Amniotic epithelial cell (primary cell): Measurements from ENCODE around the gene COX8A.
A peak's percentile ranks its signal among the peaks of the same experiment; 100 is the strongest.
"Not testable (repeated sequence)": the region's sequence is repeated elsewhere in the genome, so short reads cannot be mapped to it uniquely, and the experiment has no call there.

Experiments
- DNase-seq: peaks from one replicate; pipeline ENCODE4 v3.0.0-alpha.2; 2010; ENCODE audit warnings: low read depth

COX8A gene

GRCh38 chr11:63970902-63971301, 3.5 kb upstream of the COX8A start:
- DNase-seq: no peak

- DNase-seq: not testable (repeated sequence)
These were observed 535 bp upstream of the COX8A start for GRCh38 chr11:63973912-63974258.

DNA sequence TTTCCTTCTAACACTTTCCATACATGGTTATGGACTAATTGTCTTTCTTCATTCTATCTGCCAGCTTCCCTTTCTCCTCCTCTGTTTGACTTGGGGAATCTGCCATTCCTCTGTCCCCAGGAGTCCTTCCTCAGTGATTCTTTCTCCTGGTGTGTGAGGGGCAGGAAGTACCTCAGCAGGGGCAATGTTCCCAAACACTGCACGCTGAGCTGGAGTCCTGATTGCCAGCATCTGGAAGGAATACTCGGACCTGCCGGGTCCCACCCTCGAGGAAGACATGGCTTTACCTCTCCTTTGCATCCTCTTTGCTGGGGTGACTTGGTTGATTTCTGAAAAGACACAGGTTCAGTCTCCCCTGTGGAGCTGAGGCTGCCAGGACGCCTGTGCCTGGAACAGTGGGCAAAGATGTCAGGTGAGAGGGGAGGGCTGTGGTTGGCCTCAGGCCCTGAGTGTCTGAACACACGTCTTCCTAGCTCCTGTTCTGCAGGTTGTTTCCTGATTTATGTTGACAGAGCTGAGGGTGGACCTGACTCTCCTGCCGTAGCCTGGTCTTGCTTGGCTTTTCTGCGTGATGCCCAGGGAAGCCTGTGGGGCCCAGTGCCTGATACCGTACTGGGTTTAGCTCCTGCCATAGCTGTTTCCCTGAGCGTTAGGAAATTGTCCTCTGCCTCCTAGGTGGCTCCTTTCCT, 4.3 kb downstream of the COX8A start:
- DNase-seq: no peak

GRCh38 chr11:63979426-63979825, 5.0 kb downstream of the COX8A start:
- DNase-seq: no peak

GRCh38 chr11:63985812-63986155, 11.4 kb downstream of the COX8A start:
- no peak for DNase-seq

- peak; percentile 84 for DNase-seq
These were observed 11.9 kb downstream of the COX8A start, which contains the start of gene OTUB1 for GRCh38 chr11:63986156-63986931. Gene OTUB1, plus strand, starts transcription at chr11:63986438. Its CDS starts 19 bp downstream, at chr11:63986457.

DNA sequence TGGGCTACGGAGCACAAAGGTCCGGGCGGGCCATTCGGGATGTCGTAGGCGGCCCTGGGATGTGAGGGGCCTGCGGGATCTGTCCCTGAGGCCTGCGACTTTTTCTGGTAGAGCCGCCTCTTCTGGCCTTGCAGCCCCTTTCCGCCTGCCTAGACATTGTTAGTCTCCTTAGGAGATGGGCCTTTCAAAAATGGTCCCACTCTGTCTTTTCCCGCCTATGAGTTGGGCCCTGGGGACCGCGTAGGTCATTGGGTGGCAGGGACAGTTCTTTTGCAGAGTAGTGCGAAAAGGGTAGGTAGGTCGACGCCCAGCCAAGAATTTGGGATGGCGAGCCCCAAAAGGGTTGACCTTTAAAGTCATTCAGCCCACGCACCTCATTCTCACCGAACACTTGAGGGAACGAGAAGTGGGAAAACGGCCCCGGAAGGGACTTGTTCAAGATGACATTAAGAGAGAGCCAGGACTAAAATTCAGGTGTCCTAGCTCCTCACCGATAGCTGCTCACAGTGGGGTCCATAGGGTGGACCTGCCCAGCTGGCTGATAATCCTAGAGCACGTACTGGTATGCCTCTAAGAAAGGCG, 12.6 kb downstream of the COX8A start:
- DNase-seq: no peak

GRCh38 chr11:63991558-63991957, 17.1 kb downstream of the COX8A start:
- no peak for DNase-seq

GRCh38 chr11:63993100-63993499, 18.7 kb downstream of the COX8A start:
- no peak for DNase-seq

GRCh38 chr11:63993993-63994392, 19.6 kb downstream of the COX8A start:
- no peak for DNase-seq

GRCh38 chr11:63996512-63996911, 22.1 kb downstream of the COX8A start:
- DNase-seq: no peak

GRCh38 chr11:63997104-63997700, 22.8 kb downstream of the COX8A start:
- no peak for DNase-seq

DNA sequence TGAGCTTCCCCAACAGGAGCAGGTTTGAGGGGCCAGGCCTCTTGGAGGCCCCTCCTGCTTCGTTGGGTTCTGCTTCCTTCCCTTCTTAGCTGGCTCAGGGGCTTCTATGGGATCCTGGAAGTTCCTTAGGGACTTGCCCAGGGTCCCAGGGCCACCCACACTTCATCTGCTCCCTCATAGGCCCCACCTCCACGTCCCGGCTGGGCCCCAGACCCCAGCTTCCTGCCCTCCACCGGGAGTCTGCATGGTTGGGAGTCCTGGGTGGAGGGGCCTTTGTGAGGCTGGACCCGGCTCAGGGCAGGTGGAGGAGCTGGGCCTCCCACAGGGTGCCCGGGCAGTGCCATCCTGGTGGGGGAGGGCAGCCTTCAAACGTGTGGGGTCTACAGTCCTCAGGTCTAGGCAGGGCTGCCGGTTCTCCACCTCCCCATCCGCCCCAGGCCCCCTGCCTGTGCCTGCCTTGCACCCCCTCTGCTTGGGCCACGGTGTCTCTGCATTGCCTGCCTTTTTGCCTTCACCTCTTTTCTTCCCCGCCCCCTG, 23.4 kb downstream of the COX8A start:
- no peak for DNase-seq

- no peak for DNase-seq
These were observed 24.3 kb downstream of the COX8A start for GRCh38 chr11:63998558-63999348.

DNA sequence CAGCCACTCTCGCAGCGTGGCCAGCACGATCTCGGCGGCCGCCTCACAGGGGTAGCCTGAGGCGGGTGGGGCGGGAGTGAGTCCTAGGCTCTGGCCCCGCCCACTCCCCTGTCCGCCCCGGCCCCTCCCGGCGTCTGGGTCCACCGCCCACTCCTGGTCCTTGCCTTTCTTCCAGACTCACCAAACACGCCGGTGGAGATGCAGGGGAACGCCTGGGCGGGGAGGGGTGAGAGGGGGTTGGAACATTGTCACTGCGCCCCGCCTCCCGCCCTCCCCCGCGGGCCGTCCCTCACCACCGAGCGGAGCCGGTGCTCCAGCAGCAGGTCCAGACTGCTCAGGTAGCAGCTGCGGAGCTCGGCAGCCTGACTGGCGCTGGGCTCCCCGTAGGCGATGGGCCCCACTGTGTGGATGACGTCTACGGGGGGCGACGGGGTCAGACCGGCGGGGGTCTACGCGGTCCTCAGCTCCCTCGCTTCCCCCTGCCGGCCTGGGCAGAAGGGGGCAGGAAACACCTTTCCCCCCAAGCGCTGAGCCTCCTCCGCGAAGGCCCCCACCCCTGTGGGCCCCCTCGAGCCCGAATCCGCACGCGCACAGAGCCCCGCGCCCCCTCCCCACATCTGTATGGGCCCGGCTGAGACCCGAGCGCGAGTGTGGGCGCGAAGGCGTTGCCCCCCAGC, 25.1 kb downstream of the COX8A start:
- peak; percentile 33 for DNase-seq

DNA sequence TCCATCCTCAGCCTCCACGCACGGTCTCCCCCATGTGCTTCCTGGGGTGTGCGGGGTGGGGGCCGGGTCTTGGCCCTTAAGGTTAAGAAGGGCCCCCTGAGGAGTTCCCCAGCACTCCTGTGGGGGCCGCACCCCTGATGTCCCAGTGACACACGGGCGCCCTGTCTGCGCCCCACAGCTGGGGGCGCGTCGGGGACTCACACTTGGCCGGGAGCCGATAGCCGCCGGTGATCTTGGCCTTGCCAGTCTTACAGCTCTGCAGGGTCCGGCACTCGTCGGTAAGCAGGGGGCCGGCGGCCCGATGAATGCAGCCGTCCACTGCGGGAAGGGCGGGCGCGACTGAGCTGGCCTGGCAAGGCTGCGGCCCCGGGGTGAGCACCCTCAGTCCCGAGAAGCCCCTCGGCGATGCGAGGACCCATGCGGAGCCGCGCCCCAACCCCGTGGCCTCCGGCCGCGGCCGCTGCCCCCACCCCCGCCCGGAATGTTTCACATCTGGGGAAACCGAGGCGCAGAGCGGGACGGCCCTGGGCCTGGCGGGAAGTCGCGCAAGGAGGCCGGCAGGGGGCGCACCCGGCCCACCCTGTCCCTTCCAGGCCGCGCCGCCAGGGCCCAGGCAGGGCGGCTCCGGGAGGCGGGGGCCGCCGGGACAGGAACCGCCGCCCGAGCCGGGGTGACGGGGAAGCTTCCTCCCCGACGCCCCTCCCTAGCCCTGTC, 25.8 kb downstream of the COX8A start:
- DNase-seq: peak; percentile 41

DNA sequence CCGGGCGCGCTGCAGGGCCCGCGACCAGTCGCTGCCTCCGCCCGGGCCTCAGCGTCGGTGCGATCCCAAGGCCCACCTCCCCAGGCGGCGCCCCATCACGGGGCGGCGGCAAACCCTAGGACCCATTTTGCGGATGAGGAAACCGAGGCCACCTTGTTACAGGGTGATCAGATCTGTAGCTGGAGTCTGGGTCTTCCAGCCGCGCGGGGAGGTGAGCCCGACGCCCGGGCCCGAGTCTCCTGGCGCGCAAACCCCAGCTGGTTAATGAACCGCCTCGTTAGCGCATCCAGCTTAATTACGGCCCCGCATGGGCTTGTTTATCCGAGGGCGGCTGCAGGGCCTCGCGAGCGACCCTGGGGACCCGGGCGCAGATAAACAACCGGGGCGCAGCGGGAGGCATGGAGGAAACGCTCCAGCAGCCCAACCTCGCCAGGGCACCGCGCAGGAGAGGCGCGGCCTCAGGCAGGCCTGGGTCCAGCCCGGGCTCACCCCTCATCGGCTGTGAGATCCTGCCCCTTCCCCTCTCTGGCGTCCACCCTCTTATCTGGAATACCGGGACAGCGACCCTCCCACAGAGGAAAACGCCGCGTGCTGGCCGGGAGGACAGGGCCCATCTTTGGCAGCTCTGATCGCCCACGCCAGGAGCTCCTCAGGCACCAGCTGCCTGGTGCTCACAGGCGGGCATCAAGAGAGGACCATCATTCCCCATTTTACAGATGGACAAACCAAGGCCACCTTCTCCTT, 26.5 kb downstream of the COX8A start:
- no peak for DNase-seq

GRCh38 chr11:64001484-64002420, 27.3 kb downstream of the COX8A start:
- DNase-seq: peak; percentile 21
